ENCODE results near the gene NCMAP.

Gene NCMAP

GRCh38 chr1:24575905-24576587 lies 20.2 kb downstream of the NCMAP start:
- DNase-seq: no peak

DNA sequence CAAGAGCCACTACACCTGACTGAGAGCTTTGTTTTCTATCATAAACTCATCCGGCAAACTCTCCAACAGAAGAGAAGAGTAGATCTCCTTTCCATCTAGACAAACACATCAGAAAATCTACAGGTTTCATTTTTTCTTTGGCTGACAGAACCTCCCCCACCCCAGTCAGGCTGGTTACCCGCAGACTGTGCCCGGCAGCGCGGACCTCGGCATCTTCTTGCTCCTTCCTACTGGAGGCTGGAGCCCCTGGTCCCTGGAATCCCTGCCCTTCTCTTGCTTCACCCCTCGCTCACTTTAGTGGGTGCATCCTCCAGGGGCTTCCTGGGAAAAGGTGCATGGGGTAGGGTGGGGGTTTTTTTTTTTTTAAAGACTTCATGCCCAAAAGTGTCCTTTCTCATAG lies 23.0 kb downstream of the NCMAP start:
- no peak for DNase-seq

GRCh38 chr1:24580756-24581155 lies 24.9 kb downstream of the NCMAP start:
- no peak for DNase-seq

- DNase-seq: no peak
Measured at GRCh38 chr1:24584171-24584647, 28.3 kb downstream of the NCMAP start.

DNA sequence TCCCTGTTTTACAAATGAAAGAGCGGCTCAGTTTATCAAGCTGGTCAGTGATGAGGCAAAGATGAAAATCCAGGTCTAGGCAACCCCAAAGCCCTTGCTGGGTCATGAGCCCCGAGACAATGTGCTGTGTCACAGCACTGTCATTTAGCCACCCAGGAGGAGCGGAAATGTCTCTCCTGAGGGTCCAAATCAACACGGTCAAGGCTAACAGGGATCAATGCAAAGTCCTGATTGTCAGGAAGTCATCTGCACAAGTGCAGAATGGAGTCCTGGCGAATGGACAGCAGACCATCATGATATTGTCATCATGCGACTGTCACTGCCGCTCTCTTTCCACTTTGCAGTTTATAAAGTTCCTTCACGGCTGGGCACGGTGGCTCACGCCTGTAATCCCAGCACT lies 30.2 kb downstream of the NCMAP start:
- DNase-seq: no peak

GRCh38 chr1:24586970-24587820 lies 31.3 kb downstream of the NCMAP start:
- DNase-seq: peak; percentile 41

- no peak for DNase-seq
Measured at GRCh38 chr1:24588573-24588972, 32.7 kb downstream of the NCMAP start.

DNA sequence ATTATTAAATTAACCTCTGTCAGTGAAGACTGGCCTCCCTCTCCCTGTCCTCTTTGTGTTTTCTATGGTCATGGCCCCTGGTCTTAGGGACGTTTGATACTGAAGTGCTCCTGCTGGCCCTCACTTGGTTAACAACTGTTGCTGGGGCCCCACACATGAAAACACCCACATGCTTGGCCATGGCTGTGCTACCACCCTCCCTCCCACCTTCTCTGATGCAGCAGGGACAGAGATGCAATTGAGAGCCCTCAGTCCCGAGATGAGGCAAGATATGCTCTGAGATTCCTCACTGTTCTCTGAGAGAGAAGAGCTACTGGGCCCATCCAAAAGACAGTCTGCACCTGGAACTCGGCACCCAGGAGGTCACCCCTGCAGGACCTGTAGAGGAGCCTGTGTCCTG lies 33.3 kb downstream of the NCMAP start:
- DNase-seq: no peak

- DNase-seq: no peak
Measured at GRCh38 chr1:24591781-24592180, 35.9 kb downstream of the NCMAP start.

DNA sequence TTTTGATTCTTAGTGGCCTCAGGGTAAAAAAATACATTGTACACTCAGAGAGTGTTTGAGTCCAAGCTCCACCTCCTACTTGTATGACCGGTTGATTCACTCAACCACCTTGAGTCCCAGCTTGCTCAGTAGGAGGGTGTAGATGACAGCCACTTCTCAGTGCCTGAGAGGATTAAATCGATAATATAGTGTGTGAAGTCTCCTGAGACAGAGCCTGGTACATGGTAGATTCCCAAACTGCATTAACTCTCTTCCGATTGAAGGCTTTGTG lies 38.4 kb downstream of the NCMAP start:
- no peak for DNase-seq

DNA sequence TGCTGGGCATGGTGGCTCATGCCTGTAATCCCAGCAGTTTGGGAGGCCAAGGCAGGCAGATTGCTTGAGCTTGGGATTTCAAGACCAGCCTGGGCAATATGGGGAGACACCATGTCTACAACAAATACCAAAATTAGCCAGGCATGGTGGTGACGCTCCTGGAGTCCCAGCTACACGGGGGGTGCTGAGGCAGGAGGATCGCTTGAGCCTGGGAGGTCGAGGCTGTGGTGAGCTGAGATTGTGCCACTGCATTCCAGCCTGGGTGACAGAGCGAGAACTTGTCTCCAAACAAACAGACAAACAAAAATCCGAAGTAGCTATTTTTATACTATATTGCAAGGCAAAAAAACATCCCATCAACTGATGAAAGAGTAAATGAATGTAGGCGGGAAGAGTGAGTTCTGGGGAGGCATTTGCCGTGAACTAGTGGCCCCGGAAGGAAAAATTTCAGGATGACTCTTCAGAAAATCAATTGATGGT lies 40.6 kb downstream of the NCMAP start:
- DNase-seq: no peak

DNA sequence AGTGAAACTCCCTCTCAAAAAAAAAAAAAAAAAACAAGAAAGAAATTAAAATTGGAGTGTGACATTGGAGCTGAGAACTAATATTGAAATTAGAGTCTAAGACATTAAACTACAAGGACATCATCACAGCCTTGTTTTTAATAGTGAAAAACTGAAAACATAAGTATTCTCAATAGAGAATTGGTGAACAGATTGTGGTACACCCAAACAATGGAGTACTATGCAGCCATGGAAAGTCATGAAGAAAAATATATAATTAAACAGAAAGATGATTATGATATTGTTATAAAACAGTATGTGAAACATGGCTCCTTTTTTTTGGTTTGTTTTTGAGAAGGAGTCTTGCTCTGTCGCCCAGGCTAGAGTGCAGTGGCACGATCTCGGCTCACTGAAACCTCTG lies 43.4 kb downstream of the NCMAP start:
- DNase-seq: no peak

DNA sequence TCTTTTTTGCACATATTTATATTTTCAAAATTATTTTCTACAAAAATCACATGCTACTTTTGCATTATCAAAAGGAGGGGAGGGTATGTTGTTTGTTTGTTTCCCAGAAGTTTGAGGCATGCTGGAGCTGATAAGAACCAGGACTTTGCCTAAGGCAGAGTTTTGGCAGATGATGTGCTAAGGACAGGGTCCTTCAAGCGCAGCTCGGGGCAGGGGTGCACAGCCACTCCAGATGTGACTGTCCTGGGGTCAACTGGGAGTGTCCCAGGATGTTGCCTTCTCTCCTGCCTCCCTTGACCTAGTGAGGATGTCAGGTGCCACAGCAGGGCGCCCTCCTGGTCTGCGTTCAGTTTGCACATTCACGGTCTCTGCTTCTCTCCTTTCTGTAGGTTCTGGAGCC lies 44.7 kb downstream of the NCMAP start:
- no peak for DNase-seq

GRCh38 chr1:24605534-24606295 lies 49.8 kb downstream of the NCMAP start:
- DNase-seq: no peak

GRCh38 chr1:24606296-24606605 lies 50.4 kb downstream of the NCMAP start:
- no peak for DNase-seq

DNA sequence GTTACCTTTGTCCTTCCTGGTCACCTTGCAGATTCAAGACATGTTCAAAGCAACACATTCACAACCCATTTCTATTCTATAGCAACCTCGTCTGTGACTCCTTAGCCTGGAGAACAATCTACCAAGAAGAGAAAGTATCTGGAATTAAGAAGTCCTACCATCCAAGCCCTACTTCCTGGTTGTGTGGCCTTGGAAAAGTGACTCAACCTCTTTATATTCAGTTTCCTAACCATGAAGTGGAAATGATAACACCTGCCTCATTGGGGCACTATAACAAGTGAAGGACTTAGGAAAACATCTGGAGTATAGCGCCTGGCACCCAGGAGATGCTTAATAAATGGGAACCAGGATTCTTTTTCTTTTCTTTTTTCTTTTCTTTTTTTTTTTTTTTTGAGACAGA lies 50.7 kb downstream of the NCMAP start:
- no peak for DNase-seq

DNA sequence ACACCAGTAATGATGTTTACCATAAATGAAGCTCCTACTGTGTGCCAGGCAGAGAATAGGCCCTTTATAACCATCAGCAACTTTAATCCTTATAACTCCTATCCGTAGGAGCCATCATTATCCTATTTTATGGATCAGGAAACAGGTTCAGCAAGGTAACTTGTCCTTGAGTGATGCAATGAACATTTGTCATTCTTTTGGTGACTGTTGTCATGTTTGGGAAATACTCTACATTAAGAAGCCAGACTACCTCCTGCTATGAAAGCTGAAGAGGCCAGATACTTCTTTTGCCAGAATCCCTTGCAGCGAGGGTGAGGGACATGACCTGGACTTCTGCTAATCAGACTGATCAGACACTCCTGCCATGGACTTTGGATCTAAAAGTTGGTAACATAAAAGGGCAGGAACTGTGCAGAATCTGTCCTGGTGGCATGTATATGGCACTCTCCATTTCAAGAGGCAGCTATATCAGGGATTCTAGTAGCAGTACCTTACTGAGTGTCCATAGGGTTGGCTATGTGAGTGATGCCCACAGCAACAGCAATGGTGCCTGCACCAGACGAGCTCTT lies 54.1 kb downstream of the NCMAP start:
- no peak for DNase-seq

DNA sequence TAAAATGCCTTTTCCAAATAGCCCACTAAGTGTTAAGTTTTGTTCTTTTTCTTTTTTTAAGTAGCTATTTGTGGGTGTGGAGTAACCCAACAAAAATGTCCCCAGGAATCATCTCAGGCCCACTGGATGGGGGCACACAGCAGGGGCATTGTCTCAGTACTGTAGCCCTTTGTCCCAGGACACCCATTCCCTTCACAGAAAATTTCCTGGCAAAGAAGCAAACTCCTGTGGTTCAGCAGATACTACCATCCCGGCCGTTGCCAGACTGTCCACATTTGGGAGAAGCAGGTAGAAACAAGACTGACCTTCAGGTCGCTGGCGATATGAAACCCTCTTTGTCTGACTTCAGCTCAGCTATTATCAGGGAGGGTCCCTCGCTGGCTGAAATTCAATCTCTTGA lies 63.5 kb downstream of the NCMAP start:
- DNase-seq: no peak

GRCh38 chr1:24620678-24621077 lies 64.8 kb downstream of the NCMAP start:
- no peak for DNase-seq

- no peak for DNase-seq
Measured at GRCh38 chr1:24621121-24621520, 65.2 kb downstream of the NCMAP start.

- no peak for DNase-seq
Measured at GRCh38 chr1:24622218-24622617, 66.3 kb downstream of the NCMAP start.

- no peak for DNase-seq
Measured at GRCh38 chr1:24632832-24633175, 76.9 kb downstream of the NCMAP start.

GRCh38 chr1:24635195-24635843 lies 79.4 kb downstream of the NCMAP start:
- DNase-seq: peak; percentile 44
